ENCODE results near the gene HSDL1. TPM values are rescaled to one million over a fixed set of nuclear protein-coding genes. Genes with fewer than 3 reads are reported as not detected.

The HSDL1 gene
- total RNA-seq, 1 donor from 2014 or later, result 50.2 TPM

- no peak overlapping the region for H3K4me3 Mint-ChIP-seq (ENCODE audit: unreplicated experiment)
- peaks cover 17% of the 10 kb centered on the region for H3K4me1 Mint-ChIP-seq (ENCODE audit: unreplicated experiment)
- no peaks in the 10 kb centered on the region for H3K9me3 Mint-ChIP-seq (ENCODE audit: unreplicated experiment)
- no peak for DNase-seq (ENCODE audit: low spot score)
- H3K36me3 Mint-ChIP-seq (ENCODE audit: low read depth, unreplicated experiment), result peaks cover 15% of the 10 kb centered on the region
- no peaks in the 10 kb centered on the region for H3K27me3 Mint-ChIP-seq (ENCODE audit: unreplicated experiment)
- H3K27ac Mint-ChIP-seq (ENCODE audit: unreplicated experiment), result no peak overlapping the region
- no peak for TF ChIP-seq CTCF (IDR thresholded peaks at IDR 0.05; ENCODE audit: unreplicated experiment)
These were observed 38.5 kb upstream of the HSDL1 start for GRCh38 chr16:84183572-84183875.

GRCh38 chr16:84182680-84183571 is 37.9 kb upstream of the HSDL1 start:
- DNase-seq (ENCODE audit: low spot score), result no peak
- H3K27ac Mint-ChIP-seq (ENCODE audit: unreplicated experiment), result peak overlapping the region; percentile 42
- H3K36me3 Mint-ChIP-seq (ENCODE audit: low read depth, unreplicated experiment), result peaks cover 18% of the 10 kb centered on the region
- TF ChIP-seq CTCF (IDR thresholded peaks at IDR 0.05; ENCODE audit: unreplicated experiment), result no peak
- H3K9me3 Mint-ChIP-seq (ENCODE audit: unreplicated experiment), result no peaks in the 10 kb centered on the region
- H3K27me3 Mint-ChIP-seq (ENCODE audit: unreplicated experiment), result no peaks in the 10 kb centered on the region
- peak overlapping the region; percentile 65 for H3K4me3 Mint-ChIP-seq (ENCODE audit: unreplicated experiment)
- peaks cover 17% of the 10 kb centered on the region for H3K4me1 Mint-ChIP-seq (ENCODE audit: unreplicated experiment)

GRCh38 chr16:84182104-84182503 is 37.1 kb upstream of the HSDL1 start:
- no peak overlapping the region for H3K4me3 Mint-ChIP-seq (ENCODE audit: unreplicated experiment)
- TF ChIP-seq CTCF (IDR thresholded peaks at IDR 0.05; ENCODE audit: unreplicated experiment), result no peak
- DNase-seq (ENCODE audit: low spot score), result no peak
- peaks cover 23% of the 10 kb centered on the region for H3K36me3 Mint-ChIP-seq (ENCODE audit: low read depth, unreplicated experiment)
- no peak overlapping the region for H3K27ac Mint-ChIP-seq (ENCODE audit: unreplicated experiment)
- no peaks in the 10 kb centered on the region for H3K9me3 Mint-ChIP-seq (ENCODE audit: unreplicated experiment)
- H3K27me3 Mint-ChIP-seq (ENCODE audit: unreplicated experiment), result peaks cover 2% of the 10 kb centered on the region
- H3K4me1 Mint-ChIP-seq (ENCODE audit: unreplicated experiment), result peaks cover 20% of the 10 kb centered on the region

GRCh38 chr16:84181144-84181915 is 36.4 kb upstream of the HSDL1 start:
- DNase-seq (ENCODE audit: low spot score), result no peak
- Mint-ChIP-seq H3K27ac (ENCODE audit: unreplicated experiment) (no peak overlapping the region), H3K4me1 (ENCODE audit: unreplicated experiment) (peaks cover 23% of the 10 kb centered on the region), H3K9me3 (ENCODE audit: unreplicated experiment) (no peaks in the 10 kb centered on the region), H3K27me3 (ENCODE audit: unreplicated experiment) (peaks cover 2% of the 10 kb centered on the region), H3K4me3 (ENCODE audit: unreplicated experiment) (no peak overlapping the region), H3K36me3 (ENCODE audit: low read depth, unreplicated experiment) (peaks cover 23% of the 10 kb centered on the region)
- no peak for TF ChIP-seq CTCF (IDR thresholded peaks at IDR 0.05; ENCODE audit: unreplicated experiment)

Measured in endothelial cell (in vitro differentiated cells).